ENCODE measurements around the gene SLC38A10. TPM values are rescaled to one million over a fixed set of nuclear protein-coding genes. Genes with fewer than 3 reads are reported as not detected.
A peak's percentile ranks its signal among the peaks of the same experiment; 100 is the strongest.

The SLC38A10 gene
- polyA plus RNA-seq, 4 donors, result 48.4 to 107 (median 79.2) TPM

DNA sequence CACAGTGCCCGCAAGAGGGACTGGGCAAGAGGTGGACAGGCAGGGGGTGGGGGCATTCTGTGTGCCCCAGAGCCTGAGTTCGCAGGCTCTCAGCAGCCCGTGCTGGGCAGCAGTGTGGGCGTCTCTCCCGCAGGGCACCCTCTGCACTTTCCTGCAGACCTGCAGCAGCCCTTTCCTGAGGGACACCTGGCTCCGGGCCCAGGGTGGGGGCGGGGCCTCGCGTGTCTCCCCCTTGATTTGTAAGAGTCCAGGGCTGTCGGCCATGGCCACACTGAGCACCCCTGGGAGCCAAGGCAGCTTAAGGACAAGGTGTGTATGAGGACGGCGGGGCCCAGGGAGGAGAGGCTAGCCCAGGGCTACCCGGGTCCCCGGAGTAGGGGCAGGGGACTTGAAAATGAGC lies 33.4 kb upstream of the SLC38A10 start:
- Histone ChIP-seq H3K27me3 (ENCODE audit: control insufficient read depth in 3 of 3, insufficient read depth in 3 of 3, low read length in 3 of 3) (no peaks in the 10 kb centered on the region), H3K27ac (ENCODE audit: low read depth in 1 of 3, low read length in 2 of 3) (peak overlapping the region; percentile 77 to 98 (median 96)), H3K4me3 (ENCODE audit: low read depth in 1 of 3, low read length in 3 of 3) (peak overlapping the region in 1 of 3 donors; percentile 43), H3K36me3 (ENCODE audit: control insufficient read depth in 3 of 3, insufficient read depth in 2 of 3, low read depth in 1 of 3, low read length in 3 of 3) (peaks cover 0 to 8% (median 0%) of the 10 kb centered on the region in 3 donors), H3K9me3 (ENCODE audit: control insufficient read depth in 2 of 2, insufficient read depth in 1 of 2, low read depth in 1 of 2, low read length in 1 of 2) (no peaks in the 10 kb centered on the region), H3K4me1 (ENCODE audit: control insufficient read depth in 3 of 3, insufficient read depth in 2 of 3, low read depth in 1 of 3, low read length in 2 of 3) (peaks cover 5 to 62% (median 6%) of the 10 kb centered on the region in 3 donors)
- WGBS, 3 donors, result 43 to 60% (median 56%) methylated on average over 14 of the region's 14 CpGs
- DNase-seq (peak in 1 of 2 donors; percentile 49), FAIRE-seq (no peak)

DNA sequence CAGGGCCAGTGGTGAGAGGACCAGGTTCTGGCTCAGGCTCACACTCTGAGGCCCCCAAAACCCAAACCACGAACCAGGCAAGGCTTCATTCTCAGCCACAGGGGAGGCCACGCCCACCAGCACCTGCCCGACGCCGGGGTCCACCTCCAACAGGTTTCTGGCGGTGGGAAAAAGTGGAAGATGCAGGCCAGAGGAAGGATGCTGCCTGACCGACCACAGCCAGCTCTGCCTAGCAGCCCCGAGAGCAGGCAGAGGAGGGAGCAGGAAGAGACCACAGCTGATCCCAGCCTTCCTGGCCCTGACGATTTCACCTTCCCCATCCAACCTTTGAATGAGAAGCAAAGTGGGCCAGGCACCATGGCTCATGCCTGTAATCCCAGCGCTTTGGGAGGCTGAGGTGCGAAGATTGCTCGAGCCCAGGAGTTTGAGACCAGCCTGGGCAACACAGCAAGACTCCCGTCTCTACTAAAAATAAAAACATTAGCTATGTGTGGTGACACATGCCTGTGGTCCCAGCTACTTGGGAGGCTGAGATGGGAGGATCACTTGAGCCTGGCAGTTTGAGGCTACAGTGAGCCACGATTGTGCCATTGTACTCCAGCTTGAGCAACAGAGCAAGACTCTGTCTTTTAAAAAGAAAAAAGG lies 30.7 kb upstream of the SLC38A10 start:
- Histone ChIP-seq H3K9me3 (ENCODE audit: control insufficient read depth in 2 of 2, insufficient read depth in 1 of 2, low read depth in 1 of 2, low read length in 1 of 2) (no peaks in the 10 kb centered on the region), H3K4me3 (ENCODE audit: low read depth in 1 of 3, low read length in 3 of 3) (no peak overlapping the region), H3K27me3 (ENCODE audit: control insufficient read depth in 3 of 3, insufficient read depth in 3 of 3, low read length in 3 of 3) (no peaks in the 10 kb centered on the region), H3K36me3 (ENCODE audit: control insufficient read depth in 3 of 3, insufficient read depth in 2 of 3, low read depth in 1 of 3, low read length in 3 of 3) (peaks cover 0 to 4% (median 0%) of the 10 kb centered on the region in 3 donors), H3K4me1 (ENCODE audit: control insufficient read depth in 3 of 3, insufficient read depth in 2 of 3, low read depth in 1 of 3, low read length in 2 of 3) (peaks cover 2 to 42% (median 6%) of the 10 kb centered on the region in 3 donors), H3K27ac (ENCODE audit: low read depth in 1 of 3, low read length in 2 of 3) (no peak overlapping the region)
- FAIRE-seq, result no peak
- WGBS, 3 donors, result 63 to 67% (median 66%) methylated on average over 14 of the region's 14 CpGs
- no peak for DNase-seq

- FAIRE-seq (no peak), DNase-seq (no peak)
- Histone ChIP-seq H3K9me3 (ENCODE audit: control insufficient read depth in 2 of 2, insufficient read depth in 1 of 2, low read depth in 1 of 2, low read length in 1 of 2) (no peaks in the 10 kb centered on the region), H3K36me3 (ENCODE audit: control insufficient read depth in 3 of 3, insufficient read depth in 2 of 3, low read depth in 1 of 3, low read length in 3 of 3) (peaks cover 0 to 4% (median 0%) of the 10 kb centered on the region in 3 donors), H3K27ac (ENCODE audit: low read depth in 1 of 3, low read length in 2 of 3) (no peak overlapping the region), H3K27me3 (ENCODE audit: control insufficient read depth in 3 of 3, insufficient read depth in 3 of 3, low read length in 3 of 3) (no peaks in the 10 kb centered on the region), H3K4me1 (ENCODE audit: control insufficient read depth in 3 of 3, insufficient read depth in 2 of 3, low read depth in 1 of 3, low read length in 2 of 3) (peaks cover 1 to 35% (median 2%) of the 10 kb centered on the region in 3 donors), H3K4me3 (ENCODE audit: low read depth in 1 of 3, low read length in 3 of 3) (no peak overlapping the region)
- 83 to 91% (median 85%) methylated on average over 22 of the region's 22 CpGs for WGBS, 3 donors
Measured at GRCh38 chr17:81324851-81325713, 30.0 kb upstream of the SLC38A10 start.

DNA sequence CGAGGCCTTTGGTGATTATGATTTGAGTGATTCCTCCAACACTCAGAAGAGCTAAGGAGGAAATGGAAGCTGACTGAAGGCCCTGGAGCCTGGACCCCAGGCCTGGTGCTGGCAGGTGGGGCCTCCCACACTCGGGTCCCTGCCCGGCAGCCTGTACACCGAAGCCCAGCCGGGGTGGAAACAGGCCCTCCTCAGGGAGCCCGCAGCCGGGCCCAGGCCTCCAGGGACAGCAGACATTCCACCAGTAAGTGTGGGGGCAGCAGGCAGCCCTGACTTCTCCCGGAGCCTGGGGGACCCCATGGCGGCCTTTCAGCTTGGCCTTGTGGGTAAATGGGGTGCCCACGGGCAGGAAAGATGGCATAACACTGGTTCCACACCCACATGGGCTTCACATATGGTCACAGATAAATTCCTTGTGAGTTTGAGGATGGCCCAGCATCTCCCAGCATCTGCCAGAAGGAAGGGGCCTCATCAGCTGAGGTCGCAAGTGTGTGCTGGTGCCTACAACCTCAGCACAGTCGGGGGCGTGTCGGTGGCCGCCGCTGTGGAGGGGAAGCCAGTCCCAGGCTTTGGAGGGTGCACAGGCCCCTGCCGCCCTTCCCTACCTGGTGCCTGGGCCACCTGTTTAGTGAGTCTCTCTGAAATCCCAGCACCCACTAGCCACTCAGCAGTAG lies 29.2 kb upstream of the SLC38A10 start:
- no peak for FAIRE-seq
- no peaks in the 10 kb centered on the region for H3K9me3 ChIP-seq (ENCODE audit: control insufficient read depth in 2 of 2, insufficient read depth in 1 of 2, low read depth in 1 of 2, low read length in 1 of 2)
- H3K36me3 ChIP-seq (ENCODE audit: control insufficient read depth in 3 of 3, insufficient read depth in 2 of 3, low read depth in 1 of 3, low read length in 3 of 3), result peaks cover 0 to 4% (median 0%) of the 10 kb centered on the region in 3 donors
- no peak for DNase-seq
- no peak overlapping the region for H3K4me3 ChIP-seq (ENCODE audit: low read depth in 1 of 3, low read length in 3 of 3)
- no peaks in the 10 kb centered on the region for H3K27me3 ChIP-seq (ENCODE audit: control insufficient read depth in 3 of 3, insufficient read depth in 3 of 3, low read length in 3 of 3)
- WGBS, 3 donors, result 90 to 92% (median 92%) methylated on average over 16 to 17 of the region's 17 CpGs
- H3K27ac ChIP-seq (ENCODE audit: low read depth in 1 of 3, low read length in 2 of 3), result no peak overlapping the region
- H3K4me1 ChIP-seq (ENCODE audit: control insufficient read depth in 3 of 3, insufficient read depth in 2 of 3, low read depth in 1 of 3, low read length in 2 of 3), result peaks cover 0 to 27% (median 2%) of the 10 kb centered on the region in 3 donors

- H3K36me3 ChIP-seq (ENCODE audit: control insufficient read depth in 3 of 3, insufficient read depth in 2 of 3, low read depth in 1 of 3, low read length in 3 of 3), result peaks cover 0 to 4% (median 0%) of the 10 kb centered on the region in 3 donors
- H3K4me3 ChIP-seq (ENCODE audit: low read depth in 1 of 3, low read length in 3 of 3), result no peak overlapping the region
- no peaks in the 10 kb centered on the region for H3K9me3 ChIP-seq (ENCODE audit: control insufficient read depth in 2 of 2, insufficient read depth in 1 of 2, low read depth in 1 of 2, low read length in 1 of 2)
- H3K27me3 ChIP-seq (ENCODE audit: control insufficient read depth in 3 of 3, insufficient read depth in 3 of 3, low read length in 3 of 3), result no peaks in the 10 kb centered on the region
- H3K27ac ChIP-seq (ENCODE audit: low read depth in 1 of 3, low read length in 2 of 3), result no peak overlapping the region
- no peak for FAIRE-seq
- DNase-seq, result no peak
- H3K4me1 ChIP-seq (ENCODE audit: control insufficient read depth in 3 of 3, insufficient read depth in 2 of 3, low read depth in 1 of 3, low read length in 2 of 3), result peaks cover 0 to 20% (median 0%) of the 10 kb centered on the region in 3 donors
- 59 to 77% (median 69%) methylated on average over 20 of the region's 20 CpGs for WGBS, 3 donors
Measured at GRCh38 chr17:81323411-81323868, 28.3 kb upstream of the SLC38A10 start.

- DNase-seq (no peak), FAIRE-seq (no peak)
- no peak overlapping the region for H3K4me3 ChIP-seq (ENCODE audit: low read depth in 1 of 3, low read length in 3 of 3)
- H3K27ac ChIP-seq (ENCODE audit: low read depth in 1 of 3, low read length in 2 of 3), result no peak overlapping the region
- H3K36me3 ChIP-seq (ENCODE audit: control insufficient read depth in 3 of 3, insufficient read depth in 2 of 3, low read depth in 1 of 3, low read length in 3 of 3), result peaks cover 0 to 4% (median 0%) of the 10 kb centered on the region in 3 donors
- H3K9me3 ChIP-seq (ENCODE audit: control insufficient read depth in 2 of 2, insufficient read depth in 1 of 2, low read depth in 1 of 2, low read length in 1 of 2), result no peaks in the 10 kb centered on the region
- no peaks in the 10 kb centered on the region for H3K27me3 ChIP-seq (ENCODE audit: control insufficient read depth in 3 of 3, insufficient read depth in 3 of 3, low read length in 3 of 3)
- H3K4me1 ChIP-seq (ENCODE audit: control insufficient read depth in 3 of 3, insufficient read depth in 2 of 3, low read depth in 1 of 3, low read length in 2 of 3), result peaks cover 0 to 20% (median 0%) of the 10 kb centered on the region in 3 donors
- 83 to 90% (median 84%) methylated on average over 10 of the region's 10 CpGs for WGBS, 3 donors
Measured at GRCh38 chr17:81323083-81323369, 27.9 kb upstream of the SLC38A10 start.

DNA sequence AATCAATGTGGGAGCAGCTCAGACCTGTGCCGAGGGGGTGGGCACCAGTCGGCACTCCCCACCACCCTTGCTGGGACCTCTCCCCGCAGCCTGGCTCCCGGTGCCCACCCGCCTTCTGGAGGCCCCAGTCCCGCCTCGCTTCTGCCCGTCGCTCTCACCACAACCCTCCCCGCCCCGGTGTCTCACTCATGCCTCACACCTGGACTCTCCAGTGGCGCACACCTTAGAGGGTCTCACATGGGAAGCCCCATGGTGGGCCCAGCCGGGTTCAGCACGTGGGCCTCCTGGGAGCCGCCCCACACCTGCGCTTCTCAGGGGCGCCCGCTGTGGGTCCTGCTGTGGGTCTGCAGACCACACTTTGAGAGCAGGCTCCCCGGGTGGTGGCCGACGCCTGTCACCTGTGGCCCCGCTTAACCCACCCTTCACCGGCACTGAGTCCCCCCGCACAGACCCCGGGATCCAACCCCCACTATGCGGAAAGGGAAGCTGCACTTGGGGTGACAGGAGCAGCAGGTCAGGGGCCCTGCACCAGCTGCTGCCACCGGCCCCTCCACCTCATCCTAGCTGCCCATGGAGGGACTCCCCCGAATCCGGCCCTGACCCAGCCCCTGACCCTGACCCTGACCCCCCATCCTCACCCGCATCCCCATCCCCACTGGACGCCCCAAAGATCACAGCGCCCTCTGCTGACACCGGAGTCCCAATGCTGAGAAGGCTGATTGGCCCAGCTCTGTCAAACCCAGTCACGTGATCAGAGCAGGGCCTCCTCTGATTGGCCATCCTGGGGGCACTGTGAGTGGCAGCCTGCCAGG lies 27.4 kb upstream of the SLC38A10 start:
- peaks cover 0 to 19% (median 0%) of the 10 kb centered on the region in 3 donors for H3K4me1 ChIP-seq (ENCODE audit: control insufficient read depth in 3 of 3, insufficient read depth in 2 of 3, low read depth in 1 of 3, low read length in 2 of 3)
- 79 to 91% (median 85%) methylated on average over 26 to 34 of the region's 34 CpGs for WGBS, 3 donors
- no peak overlapping the region for H3K27ac ChIP-seq (ENCODE audit: low read depth in 1 of 3, low read length in 2 of 3)
- peaks cover 0 to 4% (median 0%) of the 10 kb centered on the region in 3 donors for H3K36me3 ChIP-seq (ENCODE audit: control insufficient read depth in 3 of 3, insufficient read depth in 2 of 3, low read depth in 1 of 3, low read length in 3 of 3)
- H3K27me3 ChIP-seq (ENCODE audit: control insufficient read depth in 3 of 3, insufficient read depth in 3 of 3, low read length in 3 of 3), result no peaks in the 10 kb centered on the region
- no peaks in the 10 kb centered on the region for H3K9me3 ChIP-seq (ENCODE audit: control insufficient read depth in 2 of 2, insufficient read depth in 1 of 2, low read depth in 1 of 2, low read length in 1 of 2)
- DNase-seq (peak in 1 of 2 donors; percentile 52), FAIRE-seq (no peak)
- H3K4me3 ChIP-seq (ENCODE audit: low read depth in 1 of 3, low read length in 3 of 3), result no peak overlapping the region
